ENCODE measurements around the gene IL1R1. TPM values are rescaled to one million over a fixed set of nuclear protein-coding genes. Genes with fewer than 3 reads are reported as not detected.
A peak's percentile ranks its signal among the peaks of the same experiment; 100 is the strongest.

The IL1R1 gene
- total RNA-seq, 1 experiment from 2014 or later: 5.2 TPM

DNA sequence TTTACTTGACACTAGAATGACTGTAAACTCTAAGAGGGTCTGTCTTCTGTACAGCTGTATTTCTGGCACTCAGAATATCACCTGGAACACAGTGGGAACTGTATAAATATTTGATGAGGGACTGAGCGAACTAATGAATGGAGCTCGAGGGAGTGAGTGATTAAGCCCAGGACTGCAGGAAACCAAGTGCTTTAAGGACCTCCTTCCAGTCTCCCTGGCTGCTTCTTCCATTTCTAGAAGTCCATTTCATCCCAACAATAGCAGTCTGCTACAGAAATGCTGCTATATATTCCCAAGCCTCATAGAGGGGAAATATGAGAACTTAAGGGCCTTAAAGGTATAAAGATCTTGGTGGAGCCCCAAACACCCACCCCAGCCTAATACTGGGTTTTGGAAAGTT, 41.5 kb downstream of the IL1R1 start:
- no peak overlapping the region for H3K4me3 Mint-ChIP-seq (ENCODE audit: unreplicated experiment)
- POLR2A ChIA-PET: interaction anchor here (0.5 kb wide), 1 partner anchor 192 kb away, joined by 3 read pairs; no protein-coding TSS in a partner anchor
- no peaks in the 10 kb centered on the region for H3K27me3 Mint-ChIP-seq (ENCODE audit: insufficient read depth, unreplicated experiment)
- intact Hi-C loops (cut with micrococcal nuclease): no loop called here
- no peak for DNase-seq (ENCODE audit: unreplicated experiment)
- CTCF ChIA-PET: interaction anchor here (2.2 to 5.3 kb wide), 2 partner anchors 51 to 57 kb away, joined by 6 to 29 read pairs; no protein-coding TSS in a partner anchor
- no peak overlapping the region for H3K27ac Mint-ChIP-seq (ENCODE audit: low read depth, unreplicated experiment)
- TF ChIP-seq, protein P1, sequence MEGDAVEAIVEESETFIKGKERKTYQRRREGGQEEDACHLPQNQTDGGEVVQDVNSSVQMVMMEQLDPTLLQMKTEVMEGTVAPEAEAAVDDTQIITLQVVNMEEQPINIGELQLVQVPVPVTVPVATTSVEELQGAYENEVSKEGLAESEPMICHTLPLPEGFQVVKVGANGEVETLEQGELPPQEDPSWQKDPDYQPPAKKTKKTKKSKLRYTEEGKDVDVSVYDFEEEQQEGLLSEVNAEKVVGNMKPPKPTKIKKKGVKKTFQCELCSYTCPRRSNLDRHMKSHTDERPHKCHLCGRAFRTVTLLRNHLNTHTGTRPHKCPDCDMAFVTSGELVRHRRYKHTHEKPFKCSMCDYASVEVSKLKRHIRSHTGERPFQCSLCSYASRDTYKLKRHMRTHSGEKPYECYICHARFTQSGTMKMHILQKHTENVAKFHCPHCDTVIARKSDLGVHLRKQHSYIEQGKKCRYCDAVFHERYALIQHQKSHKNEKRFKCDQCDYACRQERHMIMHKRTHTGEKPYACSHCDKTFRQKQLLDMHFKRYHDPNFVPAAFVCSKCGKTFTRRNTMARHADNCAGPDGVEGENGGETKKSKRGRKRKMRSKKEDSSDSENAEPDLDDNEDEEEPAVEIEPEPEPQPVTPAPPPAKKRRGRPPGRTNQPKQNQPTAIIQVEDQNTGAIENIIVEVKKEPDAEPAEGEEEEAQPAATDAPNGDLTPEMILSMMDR (IDR thresholded peaks at IDR 0.05; ENCODE audit: unreplicated experiment): no peak
- H3K4me1 Mint-ChIP-seq (ENCODE audit: insufficient read depth, unreplicated experiment): no peaks in the 10 kb centered on the region
- BruUV-seq (replicated peaks): no TSS peak
- no peaks in the 10 kb centered on the region for H3K36me3 Mint-ChIP-seq (ENCODE audit: insufficient read depth, unreplicated experiment)
- no peaks in the 10 kb centered on the region for H3K9me3 Mint-ChIP-seq (ENCODE audit: unreplicated experiment)

DNA sequence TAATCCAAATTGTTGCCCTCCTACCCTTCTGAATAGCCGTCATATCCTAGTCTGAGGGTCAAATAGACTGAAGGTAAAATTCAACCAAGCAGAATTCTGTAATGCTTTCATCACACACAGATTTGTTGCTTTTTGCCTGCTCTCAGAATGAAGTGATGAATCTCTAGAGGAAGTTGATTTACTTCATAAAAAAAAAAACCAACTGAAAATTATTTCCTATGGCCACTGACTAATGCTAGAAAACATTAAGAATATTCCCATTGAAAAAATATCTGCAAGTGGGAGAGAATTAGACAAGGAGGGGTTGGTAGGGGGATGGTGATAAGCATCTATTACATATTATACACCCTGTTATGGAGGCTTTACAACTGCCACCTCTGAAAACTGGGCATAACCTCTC, 42.0 kb downstream of the IL1R1 start:
- ChIA-PET POLR2A (interaction anchor here (0.7 kb wide), 1 partner anchor 57 kb away, joined by 3 read pairs; no protein-coding TSS in a partner anchor), CTCF (interaction anchor here (0.7 to 5.3 kb wide), 5 partner anchors 19 to 56 kb away, joined by 3 to 29 read pairs (median 6); no protein-coding TSS in a partner anchor)
- intact Hi-C loops (cut with micrococcal nuclease): no loop called here
- Mint-ChIP-seq H3K27ac (ENCODE audit: low read depth, unreplicated experiment) (no peak overlapping the region), H3K36me3 (ENCODE audit: insufficient read depth, unreplicated experiment) (no peaks in the 10 kb centered on the region), H3K27me3 (ENCODE audit: insufficient read depth, unreplicated experiment) (no peaks in the 10 kb centered on the region), H3K9me3 (ENCODE audit: unreplicated experiment) (no peaks in the 10 kb centered on the region), H3K4me1 (ENCODE audit: insufficient read depth, unreplicated experiment) (no peaks in the 10 kb centered on the region), H3K4me3 (ENCODE audit: unreplicated experiment) (no peak overlapping the region)
- TF ChIP-seq, protein P1 (IDR thresholded peaks at IDR 0.05; ENCODE audit: unreplicated experiment): no peak
- BruUV-seq (replicated peaks): no TSS peak
- no peak for DNase-seq (ENCODE audit: unreplicated experiment)

DNA sequence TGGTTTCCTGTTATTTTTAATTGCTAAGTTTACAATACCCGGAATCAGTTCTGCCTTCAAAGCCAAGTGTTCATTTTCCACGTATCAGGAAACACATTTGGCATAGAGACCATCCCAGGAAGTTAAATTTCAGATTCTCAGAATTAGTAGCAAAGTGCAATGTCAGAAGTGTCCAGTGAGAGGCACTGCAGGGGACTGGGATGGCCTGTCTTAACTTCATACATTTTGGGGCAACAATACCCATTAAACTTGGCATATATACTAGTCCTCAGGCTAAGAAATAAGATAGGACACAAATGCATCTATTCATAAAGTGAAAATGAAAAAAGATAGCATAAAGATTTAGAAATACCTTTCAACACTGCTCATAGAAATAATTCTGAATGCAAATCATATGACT, 42.8 kb downstream of the IL1R1 start:
- intact Hi-C loops (cut with micrococcal nuclease): loop anchor here (1.0 to 5.0 kb wide), 2 partner anchors 55 to 262 kb away; no protein-coding TSS in a partner anchor
- H3K9me3 Mint-ChIP-seq (ENCODE audit: unreplicated experiment): no peaks in the 10 kb centered on the region
- TF ChIP-seq, protein P1 (IDR thresholded peaks at IDR 0.05; ENCODE audit: unreplicated experiment): peak; percentile 36
- no peaks in the 10 kb centered on the region for H3K4me1 Mint-ChIP-seq (ENCODE audit: insufficient read depth, unreplicated experiment)
- no peak overlapping the region for H3K4me3 Mint-ChIP-seq (ENCODE audit: unreplicated experiment)
- H3K27ac Mint-ChIP-seq (ENCODE audit: low read depth, unreplicated experiment): no peak overlapping the region
- no peaks in the 10 kb centered on the region for H3K36me3 Mint-ChIP-seq (ENCODE audit: insufficient read depth, unreplicated experiment)
- ChIA-PET POLR2A (interaction anchor here (0.6 to 0.7 kb wide), 2 partner anchors 16 to 56 kb away, joined by 3 read pairs; no protein-coding TSS in a partner anchor), CTCF (interaction anchor here (0.7 to 5.3 kb wide), 8 partner anchors 20 to 435 kb away, joined by 3 to 29 read pairs (median 4); no protein-coding TSS in a partner anchor)
- H3K27me3 Mint-ChIP-seq (ENCODE audit: insufficient read depth, unreplicated experiment): no peaks in the 10 kb centered on the region
- DNase-seq (ENCODE audit: unreplicated experiment): peak; percentile 31
- no TSS peak for BruUV-seq (replicated peaks)

DNA sequence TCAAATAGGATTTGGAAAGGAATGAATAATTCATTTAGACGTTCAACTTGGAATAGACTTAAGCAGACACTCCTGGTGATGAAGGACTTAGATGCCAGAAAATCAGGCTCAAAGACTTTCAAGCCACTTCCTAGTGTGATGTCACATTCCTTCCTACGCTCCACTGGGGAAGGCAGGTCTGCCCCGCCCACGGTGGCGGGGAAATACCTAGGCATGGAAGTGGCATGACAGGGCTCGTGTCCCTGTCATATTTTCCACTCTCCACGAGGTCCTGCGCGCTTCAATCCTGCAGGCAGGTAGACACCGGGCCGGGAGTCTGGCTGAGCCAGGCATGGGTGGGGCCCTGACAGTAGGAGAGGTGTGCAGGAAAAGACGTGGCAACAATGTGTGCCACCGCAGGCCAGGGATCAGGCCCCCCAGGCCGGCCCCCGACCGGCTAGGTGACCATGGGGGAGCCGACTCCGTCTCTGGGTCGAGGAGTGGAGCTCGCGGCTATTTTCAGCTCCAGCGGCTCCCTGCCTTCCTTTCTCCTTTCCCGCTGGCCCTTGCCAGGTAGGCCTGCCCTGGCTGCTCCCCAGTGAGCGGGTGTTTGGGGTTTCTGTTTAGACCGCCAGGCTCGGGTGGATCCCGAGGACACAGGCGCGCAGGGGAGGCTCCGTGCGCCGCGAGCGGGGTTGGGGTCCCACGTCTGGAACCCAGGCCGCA, 44.4 kb downstream of the IL1R1 start, which contains the start of gene IL1RL2:
TSS of gene IL1RL2 (plus strand) at position 233 of the 705 bp plus-strand sequence. CDS start 845 bp downstream, outside the sequence.
- DNase-seq (ENCODE audit: unreplicated experiment): no peak
- BruUV-seq (replicated peaks): no TSS peak
- Mint-ChIP-seq H3K27ac (ENCODE audit: low read depth, unreplicated experiment) (no peak within 1 kb of the TSS), H3K4me3 (ENCODE audit: unreplicated experiment) (no peak within 1 kb of the TSS), H3K27me3 (ENCODE audit: insufficient read depth, unreplicated experiment) (no peaks in the 10 kb centered on the region), H3K36me3 (ENCODE audit: insufficient read depth, unreplicated experiment) (no peaks in the 10 kb centered on the region), H3K4me1 (ENCODE audit: insufficient read depth, unreplicated experiment) (no peaks in the 10 kb centered on the region), H3K9me3 (ENCODE audit: unreplicated experiment) (no peaks in the 10 kb centered on the region)
- POLR2A ChIA-PET: no interaction called here
- intact Hi-C loops (cut with micrococcal nuclease): loop anchor here (5.0 kb wide), 1 partner anchor 260 kb away; no protein-coding TSS in a partner anchor
- CTCF ChIA-PET: interaction anchor here (0.6 to 5.3 kb wide), 4 partner anchors 54 to 476 kb away, joined by 4 to 29 read pairs (median 6); no protein-coding TSS in a partner anchor
- TF ChIP-seq, protein P1 (IDR thresholded peaks at IDR 0.05; ENCODE audit: unreplicated experiment): no peak

All from MCF 10A (cell line).